Gastrocnemius medialis (tissue), 4 donors: ENCODE results near the gene FRAT1.

Experiments used
- CTCF ChIP-seq, 5 experiments: fragments of 450-650 bp in 3 of 5; fragments of 200-600 bp in 2 of 5; sonication (generic) in 2 of 5; IDR thresholded peaks in 4 of 5; conservative IDR thresholded peaks in 1 of 5; 1 replicate in 4 of 5; 2 replicates in 1 of 5; pipeline ENCODE4 v1.5.1; 2016 to 2019; ENCODE audit warnings: antibody characterized with exemption in 5 of 5, mild to moderate bottlenecking in 3 of 5, moderate library complexity in 3 of 5
- POLR2A ChIP-seq, 2 donors: fragments of 450-650 bp; IDR thresholded peaks; one replicate each; pipeline ENCODE4 v1.6.1; 2017; ENCODE audit warnings: antibody characterized with exemption in 2 of 2, mild to moderate bottlenecking in 2 of 2, moderate library complexity in 2 of 2

GRCh38 chr10:97307441-97307840, 11.6 kb upstream of the FRAT1 start:
- TF ChIP-seq POLR2A (IDR thresholded peaks at IDR 0.05) = no peak
- no peak for TF ChIP-seq CTCF (IDR thresholded peaks at IDR 0.05 in 4 of 5, conservative IDR thresholded peaks at IDR 0.05 in 1 of 5)
